Keratinocyte (primary cell): ENCODE measurements around the gene MAP7D1. TPM values are rescaled to one million over a fixed set of nuclear protein-coding genes. Genes with fewer than 3 reads are reported as not detected.

ENCODE experiments used
- DNase-seq: peaks from one replicate; pipeline ENCODE4 v3.0.0-alpha.2; 2011; ENCODE audit warnings: low read depth, missing footprints, low spot score
- FAIRE-seq: peaks from 2 replicates; lab custom pipeline; 2011; peaks lifted over from hg19 to GRCh38; lab: Jason Lieb, UNC
- H2AFZ ChIP-seq: 2 replicates; pipeline ENCODE4 v1.6.0; 2012; ENCODE audit warnings: low read length, control low read depth, inconsistent platforms; ENCODE audit not compliant: control insufficient read depth
- H3K27ac ChIP-seq: 2 replicates; pipeline ENCODE4 v1.5.1; 2011; ENCODE audit warnings: low read length; ENCODE audit not compliant: control insufficient read depth, insufficient read depth
- H3K27me3 ChIP-seq: 3 replicates; pipeline ENCODE4 v1.6.0; 2011; ENCODE audit warnings: low read length; ENCODE audit not compliant: control insufficient read depth, insufficient read depth; ENCODE audit errors: extremely low read depth
- H3K36me3 ChIP-seq, 2 experiments: 2 replicates in 1 of 2; 3 replicates in 1 of 2; pipeline ENCODE4 v1.5.1; 2011; ENCODE audit warnings: low read length in 2 of 2, mild to moderate bottlenecking in 1 of 2; ENCODE audit not compliant: control insufficient read depth in 2 of 2, insufficient read depth in 2 of 2; ENCODE audit errors: extremely low read depth in 1 of 2
- H3K4me1 ChIP-seq: 3 replicates; pipeline ENCODE4 v1.5.1; 2011; ENCODE audit warnings: low read length; ENCODE audit not compliant: control insufficient read depth, insufficient read depth; ENCODE audit errors: extremely low read depth
- H3K4me2 ChIP-seq: 3 replicates; pipeline ENCODE4 v1.6.0; 2011; ENCODE audit warnings: low read depth, low read length; ENCODE audit not compliant: control insufficient read depth, insufficient read depth; ENCODE audit errors: extremely low read depth
- H3K4me3 ChIP-seq, 3 experiments: fragments of 200-600 bp in 1 of 3; sonication (generic) in 1 of 3; 2 replicates in 2 of 3; 3 replicates in 1 of 3; pipeline ENCODE4 v1.5.1; 2011 to 2016; ENCODE audit warnings: low read length in 3 of 3, mild to moderate bottlenecking in 3 of 3, control low read depth in 2 of 3, inconsistent platforms in 1 of 3, low read depth in 1 of 3, mixed read lengths in 1 of 3, mixed run types in 1 of 3, moderate library complexity in 1 of 3; ENCODE audit not compliant: control insufficient read depth in 2 of 3, insufficient read depth in 2 of 3; ENCODE audit errors: extremely low read depth in 1 of 3
- H3K79me2 ChIP-seq: 2 replicates; pipeline ENCODE4 v1.6.0; 2012; ENCODE audit warnings: low read length; ENCODE audit not compliant: control insufficient read depth, insufficient read depth
- H3K9ac ChIP-seq: 3 replicates; pipeline ENCODE4 v1.6.0; 2011; ENCODE audit warnings: low read length; ENCODE audit not compliant: control insufficient read depth, insufficient read depth; ENCODE audit errors: extremely low read depth
- H3K9me1 ChIP-seq: 3 replicates; pipeline ENCODE4 v1.6.0; 2011; ENCODE audit warnings: low read length; ENCODE audit not compliant: control insufficient read depth, insufficient read depth; ENCODE audit errors: extremely low read depth
- H3K9me3 ChIP-seq: 2 replicates; pipeline ENCODE4 v1.5.1; 2012; ENCODE audit warnings: low read depth, low read length; ENCODE audit not compliant: control insufficient read depth
- H4K20me1 ChIP-seq: 3 replicates; pipeline ENCODE4 v1.6.0; 2011; ENCODE audit warnings: low read length; ENCODE audit not compliant: control insufficient read depth, insufficient read depth; ENCODE audit errors: extremely low read depth
- EZH2 ChIP-seq: IDR thresholded peaks from one replicate; pipeline ENCODE4 v1.6.1; 2012; ENCODE audit warnings: inconsistent platforms, mild to moderate bottlenecking, low read length, moderate library complexity
- dilution Hi-C: fragments of 300-500 bp; cut with MboI; formaldehyde crosslinking; loops from one replicate; pipeline ENCODE4 v1.7.0; 2020; ENCODE audit warnings: low sequenced_read_pairs; ENCODE audit not compliant: extremely low pct_ligation_motif_present
- polyA plus RNA-seq, 5 experiments: library from polyadenylated mRNA; depleted of rRNA in 3 of 5; stranded (reverse) in 3 of 5; stranded (forward) in 1 of 5; unstranded in 1 of 5; fragments of >200 nt; gene quantifications; 1 replicate in 1 of 5; 2 replicates in 3 of 5; 3 replicates in 1 of 5; pipeline versions ENCODE4 v1.2.1 to v1.2.3, GENCODE V29; 2011 to 2012; ENCODE audit warnings: missing spikeins in 2 of 5, low read depth in 1 of 5, low replicate concordance in 1 of 5
- TF ChIP-seq, protein P1 (sequence below), 3 experiments: IDR thresholded peaks in 1 of 3; conservative IDR thresholded peaks in 1 of 3; optimal IDR thresholded peaks in 1 of 3; 2 replicates in 2 of 3; 3 replicates in 1 of 3; pipeline versions ENCODE3 to v1.5.1; 2011; ENCODE audit warnings: low read length in 3 of 3, mild to moderate bottlenecking in 3 of 3, moderate library complexity in 2 of 3, control low read depth in 1 of 3, inconsistent platforms in 1 of 3; ENCODE audit not compliant: insufficient read depth in 2 of 3; ENCODE audit errors: extremely low read depth in 1 of 3

The MAP7D1 gene
- polyA plus RNA-seq, 1 donor (not counting 4 experiments of a cell fraction or from before 2014, with no cell fraction given): 75.0 TPM

DNA sequence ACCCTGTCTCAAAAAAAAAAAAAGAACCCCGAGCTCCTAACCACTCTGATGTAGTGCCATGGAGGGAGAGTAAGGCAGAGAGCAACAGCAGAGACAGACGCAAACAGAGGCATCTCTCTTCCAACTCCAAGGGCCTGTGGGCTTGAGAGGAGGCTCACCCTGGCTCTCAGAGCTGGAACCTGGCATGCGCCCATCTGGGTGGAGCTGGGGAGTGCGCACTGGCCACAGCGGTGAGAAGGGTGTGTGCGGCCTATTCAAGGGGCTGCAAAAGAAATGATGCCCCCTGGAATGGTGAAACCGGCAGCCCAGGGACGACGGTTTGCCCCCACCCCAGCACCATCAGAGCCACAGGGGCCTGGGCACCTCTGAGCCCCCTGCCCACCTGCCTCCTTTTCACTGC lies 48.6 kb upstream of the MAP7D1 start:
- Histone ChIP-seq H3K9me1 (no peaks in the 10 kb centered on the region), H3K79me2 (no peaks in the 10 kb centered on the region), H3K36me3 (no peaks in the 10 kb centered on the region), H3K4me1 (peaks cover 14% of the 10 kb centered on the region), H3K9me3 (no peaks in the 10 kb centered on the region), H3K9ac (no peak overlapping the region), H3K27ac (no peak overlapping the region), H4K20me1 (no peaks in the 10 kb centered on the region), H2AFZ (no peak overlapping the region), H3K4me3 (no peak overlapping the region), H3K4me2 (no peak overlapping the region), H3K27me3 (no peaks in the 10 kb centered on the region)
- FAIRE-seq: no peak
- dilution Hi-C loops: no loop called here
- DNase-seq: no peak
- TF ChIP-seq, protein P1, sequence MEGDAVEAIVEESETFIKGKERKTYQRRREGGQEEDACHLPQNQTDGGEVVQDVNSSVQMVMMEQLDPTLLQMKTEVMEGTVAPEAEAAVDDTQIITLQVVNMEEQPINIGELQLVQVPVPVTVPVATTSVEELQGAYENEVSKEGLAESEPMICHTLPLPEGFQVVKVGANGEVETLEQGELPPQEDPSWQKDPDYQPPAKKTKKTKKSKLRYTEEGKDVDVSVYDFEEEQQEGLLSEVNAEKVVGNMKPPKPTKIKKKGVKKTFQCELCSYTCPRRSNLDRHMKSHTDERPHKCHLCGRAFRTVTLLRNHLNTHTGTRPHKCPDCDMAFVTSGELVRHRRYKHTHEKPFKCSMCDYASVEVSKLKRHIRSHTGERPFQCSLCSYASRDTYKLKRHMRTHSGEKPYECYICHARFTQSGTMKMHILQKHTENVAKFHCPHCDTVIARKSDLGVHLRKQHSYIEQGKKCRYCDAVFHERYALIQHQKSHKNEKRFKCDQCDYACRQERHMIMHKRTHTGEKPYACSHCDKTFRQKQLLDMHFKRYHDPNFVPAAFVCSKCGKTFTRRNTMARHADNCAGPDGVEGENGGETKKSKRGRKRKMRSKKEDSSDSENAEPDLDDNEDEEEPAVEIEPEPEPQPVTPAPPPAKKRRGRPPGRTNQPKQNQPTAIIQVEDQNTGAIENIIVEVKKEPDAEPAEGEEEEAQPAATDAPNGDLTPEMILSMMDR (optimal IDR thresholded peaks at IDR 0.05 in 1 of 3, IDR thresholded peaks at IDR 0.05 in 1 of 3, conservative IDR thresholded peaks at IDR 0.05 in 1 of 3; ENCODE audit: extremely low read depth in 1 of 3, insufficient read depth in 2 of 3, low read length in 3 of 3): no peak
- no peak for TF ChIP-seq EZH2

DNA sequence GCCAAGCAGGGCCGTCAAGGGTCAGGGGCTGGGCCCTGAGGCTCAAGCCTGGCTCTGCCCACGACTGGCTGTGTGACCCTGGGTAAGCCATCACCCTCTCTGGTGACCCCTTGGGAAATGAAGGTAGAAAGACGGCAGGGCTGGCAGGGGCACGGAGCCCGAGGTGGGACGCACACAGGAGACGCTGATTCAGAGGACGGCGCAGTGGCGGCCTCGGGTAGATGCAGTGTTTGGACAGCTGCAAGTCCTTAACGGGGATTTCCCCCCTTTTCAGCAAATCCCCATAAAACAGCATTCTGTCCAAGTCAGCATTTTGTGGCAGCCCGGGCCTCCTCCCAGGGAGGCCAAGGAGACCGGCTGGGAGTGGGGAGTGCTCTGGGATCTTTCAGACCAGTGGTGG lies 47.6 kb upstream of the MAP7D1 start:
- Histone ChIP-seq H3K4me1 (peaks cover 14% of the 10 kb centered on the region), H3K9ac (peak overlapping the region; percentile 53), H3K27ac (no peak overlapping the region), H3K9me1 (no peaks in the 10 kb centered on the region), H3K4me2 (no peak overlapping the region), H4K20me1 (no peaks in the 10 kb centered on the region), H3K4me3 (no peak overlapping the region), H3K27me3 (no peaks in the 10 kb centered on the region), H3K9me3 (no peaks in the 10 kb centered on the region), H3K79me2 (no peaks in the 10 kb centered on the region), H2AFZ (no peak overlapping the region), H3K36me3 (no peaks in the 10 kb centered on the region)
- DNase-seq: no peak
- FAIRE-seq: no peak
- dilution Hi-C loops: no loop called here
- TF ChIP-seq, protein P1 (optimal IDR thresholded peaks at IDR 0.05 in 1 of 3, IDR thresholded peaks at IDR 0.05 in 1 of 3, conservative IDR thresholded peaks at IDR 0.05 in 1 of 3; ENCODE audit: extremely low read depth in 1 of 3, insufficient read depth in 2 of 3, low read length in 3 of 3): no peak
- no peak for TF ChIP-seq EZH2
